Measurements from ENCODE around the gene KRT81. TPM values are rescaled to one million over a fixed set of nuclear protein-coding genes. Genes with fewer than 3 reads are reported as not detected.

The KRT81 gene
- total RNA-seq, 1 donor from 2014 or later = not detected

Other genes with a start within 250 kb of the KRT81 start
- gene NR4A1, start 240.1 kb downstream of the KRT81 start, total RNA-seq = 76.3 TPM
- gene ATG101, start 221.6 kb downstream of the KRT81 start, total RNA-seq = 23.2 TPM
- gene SMIM41, start 211.8 kb downstream of the KRT81 start, total RNA-seq = not detected
- 1.2 TPM for gene KRT80, start 99.5 kb downstream of the KRT81 start, total RNA-seq
- gene KRT7, start 58.3 kb downstream of the KRT81 start, total RNA-seq = 1.2 TPM
- gene KRT86, start 16.9 kb downstream of the KRT81 start, total RNA-seq = not detected
- not detected for gene KRT83, start 29.9 kb upstream of the KRT81 start, total RNA-seq
- gene KRT85, start 75.9 kb upstream of the KRT81 start, total RNA-seq = not detected
- gene KRT84, start 94.1 kb upstream of the KRT81 start, total RNA-seq = not detected
- not detected for gene KRT82, start 114.8 kb upstream of the KRT81 start, total RNA-seq
- not detected for gene KRT75, start 142.8 kb upstream of the KRT81 start, total RNA-seq
- not detected for gene KRT6B, start 160.6 kb upstream of the KRT81 start, total RNA-seq
- gene KRT6C, start 182.3 kb upstream of the KRT81 start, total RNA-seq = not detected
- gene KRT6A, start 201.7 kb upstream of the KRT81 start, total RNA-seq = not detected
- not detected for gene KRT5, start 228.9 kb upstream of the KRT81 start, total RNA-seq

All from cardiac septum (tissue), 1 donor.